RWPE2 (cell line): Measurements from ENCODE around the gene HMGN1.
"Not testable (repeated sequence)": the region's sequence is repeated elsewhere in the genome, so short reads cannot be mapped to it uniquely, and the experiment has no call there.

Experiments used
- ATAC-seq: fragments of 200-7000 bp; cut with Tn5 transposase; 3 replicates; pipeline ENCODE4 v1.9.1; 2021; ENCODE audit warnings: low read depth
- DNase-seq: peaks from one replicate; pipeline ENCODE4 v3.0.0-alpha.2; 2020; ENCODE audit warnings: low spot score
- H3K27ac ChIP-seq: fragments of 450-650 bp; 2 replicates; pipeline ENCODE4 v1.5.1; 2017; ENCODE audit warnings: mild to moderate bottlenecking; ENCODE audit not compliant: poor library complexity, severe bottlenecking
- H3K27me3 ChIP-seq: fragments of 250-450 bp; sonication (Bioruptor Pico); 2 replicates; pipeline ENCODE4 v1.5.1; 2021; ENCODE audit warnings: mild to moderate bottlenecking, moderate library complexity; ENCODE audit not compliant: insufficient read depth, poor library complexity, severe bottlenecking
- H3K36me3 ChIP-seq: fragments of 250-450 bp; sonication (Bioruptor Pico); 2 replicates; pipeline ENCODE4 v1.5.1; 2020; ENCODE audit warnings: low read depth, mild to moderate bottlenecking, moderate library complexity
- H3K4me1 ChIP-seq: fragments of 250-450 bp; sonication (Bioruptor Pico); 2 replicates; pipeline ENCODE4 v1.5.1; 2021; ENCODE audit warnings: mild to moderate bottlenecking, moderate library complexity; ENCODE audit not compliant: insufficient read depth, poor library complexity, severe bottlenecking
- H3K4me3 ChIP-seq: fragments of 250-450 bp; sonication (Bioruptor Pico); 2 replicates; pipeline ENCODE4 v1.5.1; 2021; ENCODE audit warnings: mild to moderate bottlenecking, moderate library complexity; ENCODE audit not compliant: severe bottlenecking
- H3K9me3 ChIP-seq: fragments of 250-450 bp; sonication (Bioruptor Pico); 2 replicates; pipeline ENCODE4 v1.5.1; 2021; ENCODE audit warnings: mild to moderate bottlenecking, moderate library complexity; ENCODE audit not compliant: severe bottlenecking
- CTCF ChIP-seq: fragments of 450-650 bp; IDR thresholded peaks from one replicate; pipeline ENCODE4 v1.5.1; 2017; ENCODE audit warnings: mild to moderate bottlenecking, moderate library complexity; ENCODE audit not compliant: poor library complexity, severe bottlenecking

HMGN1 gene

GRCh38 chr21:39377444-39378050, 28.7 kb upstream of the HMGN1 start:
- DNase-seq = no peak
- Histone ChIP-seq H3K27ac (no peak overlapping the region), H3K4me3 (no peak overlapping the region), H3K9me3 (no peaks in the 10 kb centered on the region), H3K36me3 (no peaks in the 10 kb centered on the region), H3K4me1 (no peaks in the 10 kb centered on the region), H3K27me3 (no peaks in the 10 kb centered on the region)
- no peak for ATAC-seq
- TF ChIP-seq CTCF = no peak

GRCh38 chr21:39375446-39375845, 26.6 kb upstream of the HMGN1 start:
- no peaks in the 10 kb centered on the region for H3K36me3 ChIP-seq
- H3K27ac ChIP-seq = no peak overlapping the region
- TF ChIP-seq CTCF = no peak
- ATAC-seq (no peak), DNase-seq (no peak)
- H3K27me3 ChIP-seq = no peaks in the 10 kb centered on the region
- H3K4me3 ChIP-seq = no peak overlapping the region
- no peaks in the 10 kb centered on the region for H3K4me1 ChIP-seq
- H3K9me3 ChIP-seq = no peaks in the 10 kb centered on the region

GRCh38 chr21:39374046-39374445, 25.2 kb upstream of the HMGN1 start:
- no peaks in the 10 kb centered on the region for H3K36me3 ChIP-seq
- no peak overlapping the region for H3K4me3 ChIP-seq
- DNase-seq (no peak), ATAC-seq (peak; percentile 19; the same call in 2 of the 3 replicates)
- no peaks in the 10 kb centered on the region for H3K9me3 ChIP-seq
- no peak overlapping the region for H3K27ac ChIP-seq
- no peak for TF ChIP-seq CTCF
- H3K27me3 ChIP-seq = no peaks in the 10 kb centered on the region
- no peaks in the 10 kb centered on the region for H3K4me1 ChIP-seq

GRCh38 chr21:39373634-39374033, 24.7 kb upstream of the HMGN1 start:
- DNase-seq = no peak
- Histone ChIP-seq H3K27ac (no peak overlapping the region), H3K36me3 (no peaks in the 10 kb centered on the region), H3K4me3 (no peak overlapping the region), H3K9me3 (no peaks in the 10 kb centered on the region), H3K4me1 (no peaks in the 10 kb centered on the region), H3K27me3 (no peaks in the 10 kb centered on the region)
- peak; percentile 92 for ATAC-seq
- TF ChIP-seq CTCF = peak; percentile 52

GRCh38 chr21:39369896-39370288, 21.0 kb upstream of the HMGN1 start:
- ATAC-seq, H3K4me1 ChIP-seq, H3K4me3 ChIP-seq, H3K27me3 ChIP-seq, H3K27ac ChIP-seq, H3K36me3 ChIP-seq, H3K9me3 ChIP-seq, DNase-seq: not testable (repeated sequence)
